Measurements from ENCODE around the gene TMEM151B.

Gene TMEM151B

GRCh38 chr6:44275749-44276648 is 5.7 kb downstream of the TMEM151B start:
- no peak overlapping the region for H3K27ac ChIP-seq (ENCODE audit: low read length)
- H3F3A ChIP-seq (ENCODE audit: insufficient read depth, low read length): no peaks in the 10 kb centered on the region
- no peak for TF ChIP-seq EZH2phosphoT487 (IDR thresholded peaks at IDR 0.05; ENCODE audit: low read length)
- TF ChIP-seq CTCF (IDR thresholded peaks at IDR 0.05; ENCODE audit: low read length): no peak
- TF ChIP-seq EZH2 (optimal IDR thresholded peaks at IDR 0.05; ENCODE audit: low read depth, low read length): no peak
- H3K36me3 ChIP-seq (replicated peaks; ENCODE audit: insufficient read depth, low read length): no peaks in the 10 kb centered on the region
- H3K9me2 ChIP-seq (replicated peaks; ENCODE audit: insufficient read depth, low read length): no peaks in the 10 kb centered on the region
- H3K9me3 ChIP-seq (replicated peaks; ENCODE audit: insufficient read depth, low read length): no peaks in the 10 kb centered on the region
- H2AFZ ChIP-seq (ENCODE audit: low read length): no peak overlapping the region
- no peak overlapping the region for H3K4me3 ChIP-seq (ENCODE audit: low read length)
- no peak for DNase-seq
- H3K9ac ChIP-seq (ENCODE audit: low read length): no peak overlapping the region
- peaks cover 58% of the 10 kb centered on the region for H3K27me3 ChIP-seq (replicated peaks; ENCODE audit: insufficient read depth, low read length)
- H3K4me2 ChIP-seq (ENCODE audit: low read depth, low read length): no peak overlapping the region
- no peaks in the 10 kb centered on the region for H3K79me2 ChIP-seq (ENCODE audit: low read length)
- no peaks in the 10 kb centered on the region for H4K20me1 ChIP-seq (ENCODE audit: insufficient read depth, low read length)
- no peaks in the 10 kb centered on the region for H3K4me1 ChIP-seq (ENCODE audit: low read length)

- H3K9me3 ChIP-seq (replicated peaks; ENCODE audit: insufficient read depth, low read length): no peaks in the 10 kb centered on the region
- no peak overlapping the region for H3K4me3 ChIP-seq (ENCODE audit: low read length)
Measured at GRCh38 chr6:44276667-44277640, 6.7 kb downstream of the TMEM151B start.

GRCh38 chr6:44277763-44278162 is 7.5 kb downstream of the TMEM151B start:
- H3K9ac ChIP-seq (ENCODE audit: low read length): no peak overlapping the region
- no peaks in the 10 kb centered on the region for H4K20me1 ChIP-seq (ENCODE audit: insufficient read depth, low read length)
- no peaks in the 10 kb centered on the region for H3K79me2 ChIP-seq (ENCODE audit: low read length)
- H3K36me3 ChIP-seq (replicated peaks; ENCODE audit: insufficient read depth, low read length): no peaks in the 10 kb centered on the region
- peaks cover 55% of the 10 kb centered on the region for H3K27me3 ChIP-seq (replicated peaks; ENCODE audit: insufficient read depth, low read length)
- H3K4me3 ChIP-seq (ENCODE audit: low read length): no peak overlapping the region
- H3K27ac ChIP-seq (ENCODE audit: low read length): no peak overlapping the region
- DNase-seq: no peak
- TF ChIP-seq CTCF (IDR thresholded peaks at IDR 0.05; ENCODE audit: low read length): no peak
- no peaks in the 10 kb centered on the region for H3K9me3 ChIP-seq (replicated peaks; ENCODE audit: insufficient read depth, low read length)
- H3F3A ChIP-seq (ENCODE audit: insufficient read depth, low read length): no peaks in the 10 kb centered on the region
- H3K4me2 ChIP-seq (ENCODE audit: low read depth, low read length): no peak overlapping the region
- no peaks in the 10 kb centered on the region for H3K9me2 ChIP-seq (replicated peaks; ENCODE audit: insufficient read depth, low read length)
- H2AFZ ChIP-seq (ENCODE audit: low read length): no peak overlapping the region
- no peaks in the 10 kb centered on the region for H3K4me1 ChIP-seq (ENCODE audit: low read length)

More at GRCh38 chr6:44276667-44277640, 6.7 kb downstream of the TMEM151B start:
- Histone ChIP-seq H3K27ac (ENCODE audit: low read length) (no peak overlapping the region), H3K9ac (ENCODE audit: low read length) (no peak overlapping the region), H3K27me3 (replicated peaks; ENCODE audit: insufficient read depth, low read length) (peaks cover 57% of the 10 kb centered on the region), H3K9me2 (replicated peaks; ENCODE audit: insufficient read depth, low read length) (no peaks in the 10 kb centered on the region), H4K20me1 (ENCODE audit: insufficient read depth, low read length) (no peaks in the 10 kb centered on the region), H3F3A (ENCODE audit: insufficient read depth, low read length) (no peaks in the 10 kb centered on the region), H3K4me1 (ENCODE audit: low read length) (no peaks in the 10 kb centered on the region), H3K79me2 (ENCODE audit: low read length) (no peaks in the 10 kb centered on the region), H2AFZ (ENCODE audit: low read length) (no peak overlapping the region), H3K4me2 (ENCODE audit: low read depth, low read length) (no peak overlapping the region), H3K36me3 (replicated peaks; ENCODE audit: insufficient read depth, low read length) (no peaks in the 10 kb centered on the region)
- no peak for DNase-seq
- TF ChIP-seq EZH2phosphoT487 (IDR thresholded peaks at IDR 0.05; ENCODE audit: low read length): no peak
- no peak for TF ChIP-seq EZH2 (optimal IDR thresholded peaks at IDR 0.05; ENCODE audit: low read depth, low read length)
- no peak for TF ChIP-seq CTCF (IDR thresholded peaks at IDR 0.05; ENCODE audit: low read length)

All from MM.1S (cell line).